T-helper 2 cell treated with Interferon-gamma antibody and Interleukin-4, amounts not matched to agents 5 μg/mL and 100 μg/mL, for 36 hours (primary cell): ENCODE measurements around the gene POC1A.

Source experiments
- DNase-seq: peaks from one replicate; pipeline ENCODE4 v3.0.0; 2021; ENCODE audit warnings: low spot score
- H3K27ac Mint-ChIP-seq: one replicate; pipeline ENCODE4 v1.8.0; 2021; ENCODE audit warnings: mild to moderate bottlenecking, mixed read lengths
- H3K27me3 Mint-ChIP-seq: one replicate; pipeline ENCODE4 v1.8.0; 2021; ENCODE audit warnings: low read depth, mixed read lengths
- H3K36me3 Mint-ChIP-seq: one replicate; pipeline ENCODE4 v1.8.0; 2021; ENCODE audit warnings: low read depth, mixed read lengths
- H3K4me1 Mint-ChIP-seq: one replicate; pipeline ENCODE4 v1.8.0; 2021; ENCODE audit warnings: low read depth, mixed read lengths
- H3K4me3 Mint-ChIP-seq: one replicate; pipeline ENCODE4 v1.8.0; 2022; ENCODE audit warnings: mild to moderate bottlenecking, moderate library complexity, mixed read lengths
- H3K9me3 Mint-ChIP-seq: one replicate; pipeline ENCODE4 v1.8.0; 2021; ENCODE audit warnings: mixed read lengths

POC1A gene

DNA sequence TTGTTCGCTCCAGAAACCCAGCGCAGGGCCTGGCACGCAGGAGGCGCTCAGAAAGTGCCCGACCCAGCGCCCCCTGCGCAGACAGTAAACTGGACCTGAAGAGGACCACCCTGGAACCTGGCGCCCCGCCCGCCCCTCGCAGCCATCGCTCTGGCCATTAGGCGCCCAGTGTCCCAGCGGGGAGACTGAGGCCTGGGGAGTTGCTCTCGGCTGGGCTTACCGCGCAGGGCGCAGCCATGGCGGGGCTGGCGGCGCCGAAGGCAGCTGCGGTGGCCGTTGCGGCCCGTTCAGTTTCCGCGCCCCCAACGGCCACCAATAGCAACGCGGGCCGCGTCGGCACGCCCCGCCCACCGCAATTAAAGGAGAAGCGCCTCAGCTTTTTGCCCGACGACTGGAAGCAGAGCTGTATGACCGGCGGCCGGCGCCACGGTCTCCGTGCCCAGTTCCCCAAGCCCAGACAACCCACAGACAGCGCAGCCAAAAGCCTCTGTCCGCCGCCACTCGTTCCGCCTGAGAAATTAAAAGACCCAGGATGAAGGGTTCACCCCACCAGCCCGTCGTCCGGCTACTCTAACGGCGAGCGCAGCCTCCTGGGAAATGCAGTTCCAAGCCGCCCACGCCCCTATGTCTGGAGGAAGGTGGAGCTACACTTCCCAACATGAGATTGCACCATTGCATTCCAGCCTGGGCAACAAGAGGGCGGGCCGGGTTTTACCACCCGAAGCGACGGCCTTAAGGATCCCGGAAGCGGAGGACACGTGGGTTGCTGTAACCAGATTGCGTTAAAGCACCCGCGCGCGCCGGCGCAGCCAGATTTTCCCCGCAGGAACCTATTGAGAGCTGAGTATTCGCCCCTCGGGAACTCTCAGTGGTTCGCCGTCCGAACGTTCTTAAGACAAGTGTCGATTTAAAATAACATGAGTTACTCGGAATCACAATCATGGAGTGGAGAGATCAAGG lies at the start of gene POC1A:
Gene POC1A (minus strand): TSS at position 289 of the 960 bp plus-strand sequence. CDS start 51 bp downstream, at position 238.
- Mint-ChIP-seq H3K36me3 (peaks cover 2% of the 10 kb centered on the region), H3K9me3 (no peaks in the 10 kb centered on the region), H3K4me3 (peak within 1 kb of the TSS; percentile 90), H3K27me3 (peaks cover 1% of the 10 kb centered on the region), H3K27ac (peak within 1 kb of the TSS; percentile 96), H3K4me1 (peaks cover 22% of the 10 kb centered on the region)
- DNase-seq, result peak; percentile 90

DNA sequence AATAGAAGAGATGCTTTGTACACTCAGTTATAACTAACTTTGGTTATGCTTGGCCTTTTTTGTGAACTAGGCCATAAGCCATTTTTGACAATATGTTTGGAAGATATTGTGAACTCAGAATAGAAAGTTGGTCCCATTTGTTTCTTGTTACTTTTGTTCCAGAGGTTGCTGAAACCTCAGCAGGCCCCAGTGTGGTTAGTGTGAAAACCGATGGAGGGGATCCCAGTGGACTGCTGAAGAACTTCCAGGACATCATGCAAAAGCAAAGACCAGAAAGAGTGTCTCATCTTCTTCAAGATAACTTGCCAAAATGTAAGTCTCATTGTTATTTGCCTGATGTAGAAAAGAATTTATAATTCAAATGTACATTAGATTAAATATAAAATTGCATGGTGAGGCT lies 49.5 kb upstream of the POC1A start:
- Mint-ChIP-seq H3K36me3 (peaks cover 89% of the 10 kb centered on the region), H3K4me3 (no peak overlapping the region), H3K9me3 (no peaks in the 10 kb centered on the region), H3K27ac (no peak overlapping the region), H3K4me1 (peaks cover 44% of the 10 kb centered on the region), H3K27me3 (no peaks in the 10 kb centered on the region)
- DNase-seq, result no peak

DNA sequence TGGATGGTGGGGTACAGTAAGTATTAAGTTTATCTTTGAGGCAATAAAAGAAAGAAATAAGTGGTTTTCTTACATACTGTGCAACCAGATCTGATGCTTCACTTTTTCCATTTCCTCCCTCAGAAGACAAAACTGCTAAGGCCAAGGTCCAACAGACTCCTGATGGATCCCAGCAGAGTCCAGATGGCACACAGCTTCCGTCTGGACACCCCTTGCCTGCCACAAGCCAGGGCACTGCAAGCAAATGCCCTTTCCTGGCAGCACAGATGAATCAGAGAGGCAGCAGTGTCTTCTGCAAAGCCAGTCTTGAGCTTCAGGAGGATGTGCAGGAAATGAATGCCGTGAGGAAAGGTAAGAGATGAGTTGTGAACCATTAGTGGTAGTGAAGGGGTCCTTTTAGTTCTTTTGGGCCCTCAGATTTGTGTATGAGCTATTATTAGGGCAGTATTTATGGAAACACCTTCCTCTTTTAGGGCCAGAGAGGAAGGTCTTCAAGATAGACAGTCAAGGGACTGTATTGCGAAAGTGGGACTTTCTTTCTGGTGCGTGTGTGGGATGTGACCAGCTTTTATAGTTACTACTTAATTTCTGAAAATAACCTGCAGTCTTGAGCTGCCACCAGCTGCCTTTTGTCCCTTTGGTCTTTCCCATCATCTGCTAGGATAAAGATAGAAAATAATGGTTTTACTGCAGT lies 48.3 kb upstream of the POC1A start:
- Mint-ChIP-seq H3K9me3 (no peaks in the 10 kb centered on the region), H3K4me1 (peaks cover 50% of the 10 kb centered on the region), H3K4me3 (no peak overlapping the region), H3K27me3 (no peaks in the 10 kb centered on the region), H3K27ac (peak overlapping the region; percentile 56), H3K36me3 (peaks cover 80% of the 10 kb centered on the region)
- no peak for DNase-seq

DNA sequence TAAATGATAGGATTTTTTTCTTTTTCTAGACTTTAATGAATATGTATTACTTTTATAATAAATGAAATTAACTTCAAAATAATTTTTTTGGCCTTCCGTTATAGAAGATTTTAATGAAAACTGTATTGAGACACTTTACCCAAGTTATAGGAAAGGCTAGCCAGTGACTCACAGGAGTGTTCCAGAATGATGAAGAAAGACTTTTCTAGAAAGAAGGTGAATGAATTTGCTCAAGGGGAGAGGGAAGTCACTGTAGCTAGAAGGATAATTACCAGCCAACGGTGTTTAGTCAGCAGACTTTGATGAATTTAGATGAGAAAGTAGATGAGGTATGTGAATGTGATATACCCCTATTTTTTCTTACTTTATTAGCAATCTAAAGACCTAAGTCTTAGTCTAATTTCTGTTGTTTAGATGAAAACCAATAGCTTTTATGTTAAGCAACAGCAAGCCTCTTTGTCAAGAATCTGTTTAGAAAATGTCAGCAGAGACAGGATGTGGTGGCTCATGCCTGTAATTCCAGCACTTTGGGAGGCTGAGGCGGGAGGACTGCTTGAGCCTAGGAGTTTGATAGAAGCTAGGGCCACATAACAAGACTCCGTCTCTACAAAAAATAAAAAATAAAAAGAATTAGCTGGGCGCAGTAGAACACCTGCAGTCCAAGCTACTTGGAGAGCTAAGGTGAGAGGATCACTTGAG lies 46.9 kb upstream of the POC1A start:
- Mint-ChIP-seq H3K36me3 (peaks cover 68% of the 10 kb centered on the region), H3K27ac (peak overlapping the region; percentile 16)

DNA sequence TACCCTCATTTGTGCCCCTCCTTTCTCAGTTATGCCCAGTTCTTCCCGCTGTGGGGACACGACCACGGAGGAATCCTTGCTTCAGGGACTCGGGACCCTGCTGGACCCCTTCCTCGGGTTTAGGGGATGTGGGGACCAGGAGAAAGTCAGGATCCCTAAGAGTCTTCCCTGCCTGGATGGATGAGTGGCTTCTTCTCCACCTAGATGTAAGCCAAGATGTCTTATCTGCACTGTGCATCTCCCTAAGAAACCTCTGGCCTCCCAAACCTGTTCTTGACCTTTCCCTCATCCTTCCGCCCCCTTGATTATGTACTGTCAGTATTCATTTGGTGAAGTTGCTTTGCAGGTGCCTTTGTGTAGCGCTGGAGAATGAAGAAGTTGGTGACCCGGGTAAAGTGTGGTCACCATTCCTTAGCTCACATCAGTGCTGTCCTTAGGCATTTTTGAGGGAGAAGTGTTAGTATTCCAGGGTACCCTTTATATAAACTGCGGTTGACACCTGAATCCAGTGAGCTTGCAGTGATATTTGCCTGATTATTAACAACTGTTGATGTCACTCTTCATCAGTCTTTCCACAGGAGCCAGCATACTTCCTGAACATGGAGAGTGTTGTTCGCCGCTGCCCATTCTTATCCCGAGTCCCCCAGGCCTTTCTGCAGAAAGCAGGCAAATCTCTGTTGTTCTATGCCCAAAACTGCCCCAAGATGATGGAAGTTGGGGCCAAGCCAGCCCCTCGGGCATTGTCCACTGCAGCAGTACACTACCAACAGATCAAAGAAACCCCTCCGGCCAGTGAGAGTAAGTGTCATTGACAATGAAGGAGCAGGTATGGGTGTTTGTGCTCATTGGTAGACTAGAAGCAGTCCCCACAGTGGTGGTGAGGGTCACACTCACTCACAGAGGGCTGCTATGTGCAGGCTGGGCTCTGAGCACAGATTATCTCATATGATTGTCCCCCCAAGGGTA lies 44.7 kb upstream of the POC1A start:
- Mint-ChIP-seq H3K27ac (peak overlapping the region; percentile 94), H3K27me3 (no peaks in the 10 kb centered on the region), H3K4me1 (peaks cover 50% of the 10 kb centered on the region), H3K4me3 (peak overlapping the region; percentile 99), H3K9me3 (no peaks in the 10 kb centered on the region), H3K36me3 (peaks cover 46% of the 10 kb centered on the region)
- DNase-seq, result no peak

More for the DNA sequence above, 46.9 kb upstream of the POC1A start:
- H3K27me3 Mint-ChIP-seq, result no peaks in the 10 kb centered on the region
- no peak for DNase-seq
- no peaks in the 10 kb centered on the region for H3K9me3 Mint-ChIP-seq
- H3K4me1 Mint-ChIP-seq, result peaks cover 58% of the 10 kb centered on the region
- no peak overlapping the region for H3K4me3 Mint-ChIP-seq

DNA sequence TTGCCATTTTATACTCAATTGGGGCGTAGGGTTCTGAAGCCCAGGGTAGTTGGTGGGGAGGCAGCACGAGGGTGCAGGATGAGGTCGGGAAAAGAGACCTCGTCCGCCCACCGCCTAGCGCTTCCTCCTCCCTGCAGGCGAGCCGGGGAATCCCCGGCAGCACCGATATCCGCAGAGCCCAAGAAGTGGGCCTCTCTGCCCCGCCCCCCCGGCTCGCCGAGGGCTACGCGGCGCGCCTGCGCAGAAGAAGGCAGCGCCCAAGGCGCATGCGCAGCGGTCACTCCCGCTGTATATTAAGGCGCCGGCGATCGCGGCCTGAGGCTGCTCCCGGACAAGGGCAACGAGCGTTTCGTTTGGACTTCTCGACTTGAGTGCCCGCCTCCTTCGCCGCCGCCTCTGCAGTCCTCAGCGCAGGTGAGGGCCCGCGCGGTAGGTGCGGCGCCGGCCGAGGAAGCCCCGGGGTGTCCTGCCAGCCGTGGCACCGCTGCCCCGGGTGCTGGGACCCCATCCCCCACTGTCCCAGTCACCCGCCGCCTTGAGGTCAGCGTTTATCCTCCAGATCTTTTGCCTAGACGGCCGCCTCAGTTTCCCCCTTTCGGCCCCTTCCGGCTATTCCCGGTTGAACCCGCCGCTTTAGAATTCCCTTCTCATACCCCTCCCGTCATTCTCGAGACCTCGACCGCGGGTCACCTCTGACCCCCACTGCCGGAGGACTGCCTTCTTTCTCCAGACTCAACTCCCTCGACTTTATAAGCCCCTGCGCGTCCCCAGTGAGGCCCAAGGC lies 43.8 kb upstream of the POC1A start, which contains the start of gene ALAS1:
Gene ALAS1 (plus strand): TSS at position 319 of the 784 bp plus-strand sequence. CDS start 1,082 bp downstream, outside the sequence.
- peaks cover 50% of the 10 kb centered on the region for H3K4me1 Mint-ChIP-seq
- DNase-seq, result peak; percentile 97
- no peaks in the 10 kb centered on the region for H3K9me3 Mint-ChIP-seq
- H3K4me3 Mint-ChIP-seq, result peak within 1 kb of the TSS; percentile 99
- peak within 1 kb of the TSS; percentile 94 for H3K27ac Mint-ChIP-seq
- H3K36me3 Mint-ChIP-seq, result peaks cover 38% of the 10 kb centered on the region
- H3K27me3 Mint-ChIP-seq, result no peaks in the 10 kb centered on the region

DNA sequence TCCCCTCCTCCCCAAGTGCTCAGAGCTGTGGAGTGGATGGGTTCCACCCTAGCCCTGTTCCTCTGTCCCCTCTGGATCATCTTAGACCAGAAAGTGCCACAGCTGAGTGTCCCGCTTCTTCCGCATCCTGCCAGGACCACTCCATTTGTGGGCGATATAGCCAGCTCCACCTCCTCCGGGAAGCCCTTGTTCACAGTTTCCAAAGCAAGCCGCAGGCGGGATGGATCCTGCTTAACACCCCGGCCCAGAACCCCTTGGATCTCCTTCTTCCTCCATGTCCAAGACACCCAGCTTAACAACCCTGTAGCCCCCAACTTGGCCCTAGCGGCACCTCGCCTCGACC lies 43.2 kb upstream of the POC1A start:
- Mint-ChIP-seq H3K9me3 (no peaks in the 10 kb centered on the region), H3K4me1 (peaks cover 45% of the 10 kb centered on the region), H3K27me3 (peaks cover 1% of the 10 kb centered on the region), H3K36me3 (peaks cover 34% of the 10 kb centered on the region), H3K4me3 (peak overlapping the region; percentile 99), H3K27ac (peak overlapping the region; percentile 89)
- no peak for DNase-seq

DNA sequence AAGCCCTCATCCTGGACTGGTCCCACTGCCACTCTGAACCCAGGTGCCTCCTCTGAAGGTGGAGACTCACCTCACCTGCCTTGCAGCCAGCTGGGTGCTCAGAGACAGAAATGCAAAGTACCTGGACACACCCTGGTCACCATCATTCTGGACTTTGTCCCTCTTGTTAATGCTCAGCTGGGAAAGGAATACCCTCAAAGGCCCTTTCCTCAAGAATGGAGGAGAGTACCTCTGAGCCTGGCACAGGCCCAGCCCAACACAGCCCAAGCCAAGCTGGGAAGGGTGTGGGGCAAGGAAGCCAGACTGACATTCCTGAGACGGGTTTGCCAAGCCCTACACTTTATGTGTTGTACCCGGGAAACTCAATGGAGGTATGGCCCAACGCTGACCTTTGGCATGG lies 42.8 kb upstream of the POC1A start:
- DNase-seq, result no peak
- Mint-ChIP-seq H3K9me3 (no peaks in the 10 kb centered on the region), H3K4me1 (peaks cover 43% of the 10 kb centered on the region), H3K27ac (peak overlapping the region; percentile 89), H3K36me3 (peaks cover 29% of the 10 kb centered on the region), H3K27me3 (peaks cover 2% of the 10 kb centered on the region), H3K4me3 (peak overlapping the region; percentile 99)

DNA sequence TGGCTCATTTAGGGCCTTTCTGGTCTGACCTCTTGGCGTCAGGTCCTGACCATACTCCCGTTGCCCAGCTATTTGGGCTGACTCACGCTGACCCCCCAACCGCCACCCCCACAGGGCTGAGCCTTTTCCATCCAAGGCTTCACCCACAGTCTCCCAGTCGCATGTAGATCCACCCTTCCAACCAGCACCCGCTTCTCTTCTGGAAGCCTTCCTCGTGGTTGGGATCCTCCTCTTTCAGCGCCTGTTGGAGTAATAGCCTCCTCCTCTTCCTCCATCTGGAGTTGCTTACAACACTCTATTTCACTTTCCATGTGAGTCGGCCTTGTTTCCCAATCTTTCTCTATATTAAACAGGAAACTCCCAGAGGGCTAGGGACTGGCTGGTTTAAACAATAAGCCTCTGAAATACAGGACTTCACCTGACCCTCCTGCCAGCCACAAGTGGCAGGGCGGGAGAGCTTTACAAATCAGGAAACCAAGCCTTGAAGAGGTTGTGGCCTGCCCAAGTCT lies 41.7 kb upstream of the POC1A start:
- Mint-ChIP-seq H3K4me1 (peaks cover 32% of the 10 kb centered on the region), H3K9me3 (no peaks in the 10 kb centered on the region), H3K36me3 (peaks cover 18% of the 10 kb centered on the region), H3K27me3 (peaks cover 2% of the 10 kb centered on the region), H3K4me3 (no peak overlapping the region), H3K27ac (no peak overlapping the region)
- DNase-seq, result no peak

DNA sequence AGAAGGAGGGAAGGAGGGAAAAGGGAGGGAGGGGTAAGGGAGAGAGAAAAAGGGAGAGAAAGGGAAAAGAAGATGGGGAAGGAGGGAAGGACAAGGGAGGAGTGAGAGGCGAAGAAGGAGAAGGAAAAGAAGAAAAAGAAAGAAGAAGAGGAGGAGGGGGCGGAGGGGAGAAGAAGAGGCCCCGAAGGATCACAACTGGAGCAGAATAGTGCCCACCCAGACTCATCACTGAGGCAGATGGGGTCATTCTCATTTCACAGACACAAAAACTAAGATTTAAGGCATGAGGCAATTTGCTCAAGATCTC lies 41.0 kb upstream of the POC1A start:
- DNase-seq, result no peak
- Mint-ChIP-seq H3K27ac (no peak overlapping the region), H3K36me3 (peaks cover 14% of the 10 kb centered on the region), H3K27me3 (peaks cover 2% of the 10 kb centered on the region), H3K4me1 (peaks cover 29% of the 10 kb centered on the region), H3K4me3 (no peak overlapping the region), H3K9me3 (no peaks in the 10 kb centered on the region)

DNA sequence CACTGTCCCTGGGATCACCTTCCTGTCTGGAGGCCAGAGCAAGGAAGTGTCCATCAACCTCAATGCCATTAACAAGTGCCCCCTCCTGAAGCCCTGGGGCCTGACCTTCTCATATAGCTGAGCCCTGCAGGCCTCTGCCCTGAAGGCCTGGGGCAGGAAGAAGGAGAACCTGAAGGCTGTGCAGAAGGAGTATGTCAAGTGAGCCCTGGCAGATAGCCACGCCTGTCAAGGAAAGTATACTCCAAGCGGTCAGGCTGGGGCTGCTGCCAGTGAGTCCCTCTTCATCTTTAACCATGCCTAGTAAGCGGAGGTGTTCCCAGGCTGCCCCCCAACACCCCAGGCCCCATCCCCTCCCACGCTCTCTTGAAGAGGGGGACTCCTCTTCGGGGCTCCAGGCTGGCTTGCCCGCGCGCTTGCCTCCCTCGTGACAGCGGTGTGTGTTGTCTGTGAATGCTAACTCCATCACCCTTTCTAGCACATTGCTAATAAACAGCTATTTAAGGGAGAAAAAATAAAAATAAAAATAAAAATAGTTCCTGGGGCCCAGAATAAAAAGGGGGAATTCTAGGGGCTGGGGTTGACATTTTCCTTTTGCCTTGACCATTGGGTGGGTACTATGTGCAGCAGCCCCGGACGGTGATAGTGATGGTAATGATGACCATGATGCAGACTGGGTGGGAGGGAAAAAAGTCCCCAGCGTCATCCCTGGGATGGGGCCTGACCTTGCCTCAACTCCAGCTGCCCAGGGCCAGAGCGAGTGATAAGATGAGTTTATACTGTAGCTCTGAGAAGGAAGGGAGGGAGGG lies 40.5 kb upstream of the POC1A start:
- no peak for DNase-seq
- H3K27me3 Mint-ChIP-seq, result peaks cover 2% of the 10 kb centered on the region
- H3K4me1 Mint-ChIP-seq, result peaks cover 31% of the 10 kb centered on the region
- no peak overlapping the region for H3K4me3 Mint-ChIP-seq
- H3K27ac Mint-ChIP-seq, result no peak overlapping the region
- peaks cover 11% of the 10 kb centered on the region for H3K36me3 Mint-ChIP-seq
- H3K9me3 Mint-ChIP-seq, result no peaks in the 10 kb centered on the region

DNA sequence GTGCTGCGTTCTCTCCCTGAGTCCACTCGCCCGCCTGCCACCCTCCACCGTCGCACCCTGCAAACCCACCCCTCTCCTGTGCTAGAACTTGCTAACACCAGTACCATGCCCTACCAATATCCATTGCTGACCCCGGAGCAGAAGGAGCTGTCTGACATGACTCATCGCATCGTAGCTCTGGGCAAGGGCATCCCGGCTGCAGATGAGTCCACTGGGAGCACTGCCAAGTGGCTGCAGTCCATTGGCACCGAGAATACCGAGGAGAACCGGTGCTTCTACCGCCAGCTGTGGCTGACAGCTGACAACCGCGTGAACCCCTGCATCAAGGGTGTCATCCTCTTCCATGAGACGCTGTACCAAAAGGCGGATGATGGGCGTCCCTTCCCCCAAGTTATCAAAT lies 38.8 kb upstream of the POC1A start:
- no peak for DNase-seq
- no peak overlapping the region for H3K27ac Mint-ChIP-seq
- no peak overlapping the region for H3K4me3 Mint-ChIP-seq
- H3K4me1 Mint-ChIP-seq, result peaks cover 31% of the 10 kb centered on the region
- no peaks in the 10 kb centered on the region for H3K9me3 Mint-ChIP-seq
- peaks cover 2% of the 10 kb centered on the region for H3K27me3 Mint-ChIP-seq
- no peaks in the 10 kb centered on the region for H3K36me3 Mint-ChIP-seq
